ENCODE results near the gene LAMA3.
A peak's percentile ranks its signal among the peaks of the same experiment; 100 is the strongest.
"Not testable (repeated sequence)": the region's sequence is repeated elsewhere in the genome, so short reads cannot be mapped to it uniquely, and the experiment has no call there.

The LAMA3 gene

DNA sequence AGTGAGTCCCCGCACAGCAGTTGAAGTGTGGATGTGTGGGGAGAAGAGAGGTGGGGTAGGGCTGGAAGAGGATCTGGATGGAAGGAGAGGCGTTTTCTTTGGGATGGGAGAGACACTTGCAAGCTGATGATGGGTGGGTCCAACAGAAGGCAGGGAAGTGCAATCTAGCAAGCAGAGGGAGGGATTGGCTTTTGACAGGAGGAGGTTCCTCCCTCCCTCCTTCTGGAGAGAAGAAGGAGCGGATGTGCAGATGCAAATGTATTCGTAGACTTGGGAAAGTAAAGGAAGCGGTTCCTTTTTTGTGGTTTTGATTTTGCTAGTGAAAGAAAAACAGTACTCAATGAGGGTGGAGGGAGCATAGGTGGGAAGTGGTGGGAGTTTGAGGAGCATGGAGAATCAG, 48.9 kb downstream of the LAMA3 start:
- no peak for DNase-seq
- TF ChIP-seq POLR2A (IDR thresholded peaks at IDR 0.05; ENCODE audit: low read length) = no peak
- no peak for TF ChIP-seq GATA1 (IDR thresholded peaks at IDR 0.05; ENCODE audit: low read depth, low read length)

DNA sequence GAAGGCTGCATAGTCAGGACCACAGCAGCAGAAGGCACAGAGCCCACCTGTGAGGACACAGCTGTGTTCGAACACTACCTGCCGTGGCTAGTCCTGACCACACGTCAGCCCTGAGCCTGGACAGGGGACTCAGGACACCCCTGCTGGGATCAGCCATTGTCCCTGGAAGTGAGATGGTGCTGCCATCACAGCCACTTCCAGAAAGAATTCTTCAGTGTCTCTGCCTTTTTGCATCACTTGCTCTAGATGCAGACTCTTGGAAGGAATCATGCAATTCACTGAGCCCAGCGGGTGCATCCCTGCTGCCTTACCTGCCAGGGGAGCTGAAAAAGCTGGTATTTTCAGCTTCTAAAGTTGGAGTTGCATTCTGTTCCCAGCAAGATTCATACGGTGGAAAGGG, 49.3 kb downstream of the LAMA3 start:
- no peak for DNase-seq
- TF ChIP-seq POLR2A (IDR thresholded peaks at IDR 0.05; ENCODE audit: low read length) (no peak), GATA1 (IDR thresholded peaks at IDR 0.05; ENCODE audit: low read depth, low read length) (no peak)

DNA sequence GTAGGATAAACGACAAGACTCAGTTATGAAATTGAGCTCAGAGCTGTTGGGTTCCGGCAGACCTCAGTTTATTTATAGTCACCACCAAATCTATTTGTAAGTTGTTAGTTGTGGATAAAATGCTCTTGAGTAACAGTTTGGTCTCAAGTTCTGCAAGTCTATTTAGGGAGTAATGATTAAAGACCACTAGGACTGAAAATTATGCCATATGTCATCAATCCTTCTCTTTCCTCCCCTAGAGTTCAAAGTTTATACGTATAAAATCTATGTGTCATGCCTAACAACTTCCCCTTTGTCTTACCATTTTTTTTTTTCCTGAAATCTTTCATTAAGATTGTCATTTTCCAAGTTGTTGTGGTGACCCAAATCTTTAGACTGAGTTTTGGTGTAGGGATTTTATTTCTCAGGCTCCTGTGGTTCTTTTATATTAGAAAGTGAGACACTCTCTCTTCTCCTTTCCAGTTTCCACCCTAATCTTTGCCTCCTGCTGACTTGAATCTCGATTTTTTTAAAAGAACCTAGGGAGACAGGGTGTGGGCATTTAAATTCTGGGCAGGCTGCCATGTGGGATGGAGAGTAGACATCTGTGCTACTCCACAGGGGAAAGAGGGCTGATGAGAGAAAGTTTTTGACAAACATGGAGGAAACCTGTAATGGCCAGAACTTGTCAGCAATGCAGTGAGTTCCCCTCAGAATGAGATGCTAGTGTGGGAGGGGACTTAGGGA, 51.0 kb downstream of the LAMA3 start:
- DNase-seq = peak in 1 of 2 experiments; percentile 43
- TF ChIP-seq POLR2A (IDR thresholded peaks at IDR 0.05; ENCODE audit: low read length) (no peak), GATA1 (IDR thresholded peaks at IDR 0.05; ENCODE audit: low read depth, low read length) (no peak)

DNA sequence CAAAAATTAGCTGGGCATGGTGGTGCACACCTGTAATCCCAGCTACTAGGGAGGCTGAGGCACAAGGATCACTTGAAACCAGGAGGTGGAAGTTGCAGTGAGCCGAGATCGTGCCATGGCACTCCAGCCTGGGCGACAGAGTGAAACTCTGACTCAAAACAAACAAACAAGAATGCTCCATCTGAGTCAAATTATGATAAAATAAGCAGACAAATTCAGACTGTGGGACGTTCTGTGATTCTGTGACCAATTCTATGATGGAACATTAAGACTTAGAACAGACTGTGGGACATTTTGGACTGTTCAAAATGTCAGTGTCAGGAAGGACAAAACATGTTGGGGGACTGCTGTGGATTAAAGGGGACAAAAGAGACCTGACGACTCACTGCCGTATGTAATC, 52.7 kb downstream of the LAMA3 start:
- DNase-seq = not testable (repeated sequence)

DNA sequence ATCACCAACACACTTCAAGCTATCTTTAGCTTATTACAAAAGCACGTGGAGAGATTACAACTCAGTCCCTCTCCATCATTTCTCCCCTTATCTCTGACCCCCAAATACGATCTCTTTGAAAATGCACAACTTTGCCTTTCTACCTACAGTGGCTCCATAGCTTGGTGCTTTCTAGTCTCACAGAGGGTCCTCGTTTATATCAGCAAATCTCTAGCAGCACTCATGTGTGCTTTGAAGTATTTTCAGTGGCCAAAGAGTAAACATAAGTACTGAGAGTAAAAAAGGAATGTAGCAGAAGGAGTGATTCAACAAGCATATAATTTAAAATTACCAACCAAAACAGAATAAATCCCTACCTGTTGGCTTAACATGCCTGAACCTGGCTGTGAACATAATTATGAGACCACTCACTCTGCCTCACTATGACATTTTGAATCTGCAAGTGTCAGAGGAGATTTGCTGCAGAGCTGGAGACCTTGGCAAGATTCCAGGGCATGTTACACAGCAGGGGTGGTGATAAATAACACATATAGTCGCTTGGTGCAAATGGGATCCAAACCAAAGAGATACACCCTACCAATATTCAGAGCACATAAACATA, 54.6 kb downstream of the LAMA3 start:
- TF ChIP-seq POLR2A (IDR thresholded peaks at IDR 0.05; ENCODE audit: low read length) (no peak), GATA1 (IDR thresholded peaks at IDR 0.05; ENCODE audit: low read depth, low read length) (no peak)
- DNase-seq = peak in 1 of 2 experiments; percentile 45

DNA sequence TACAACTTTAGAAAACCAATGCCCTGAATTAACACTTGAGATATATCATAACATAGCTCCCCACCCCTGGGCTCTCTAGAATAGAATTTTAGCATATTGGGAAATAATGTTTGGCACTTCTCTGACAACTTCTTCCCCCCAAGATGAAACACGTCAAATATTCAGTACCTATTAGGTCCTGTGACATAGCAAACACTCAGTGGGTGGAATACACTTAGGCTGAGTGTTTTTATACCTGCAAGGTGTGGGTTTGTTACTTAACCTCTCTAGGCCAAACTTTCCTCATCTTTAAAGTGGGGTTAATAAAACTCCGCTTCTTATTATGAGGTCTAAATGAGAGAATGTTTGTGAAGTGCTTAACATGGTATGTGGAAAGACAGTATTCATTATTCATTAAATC, 56.1 kb downstream of the LAMA3 start:
- DNase-seq = no peak

DNA sequence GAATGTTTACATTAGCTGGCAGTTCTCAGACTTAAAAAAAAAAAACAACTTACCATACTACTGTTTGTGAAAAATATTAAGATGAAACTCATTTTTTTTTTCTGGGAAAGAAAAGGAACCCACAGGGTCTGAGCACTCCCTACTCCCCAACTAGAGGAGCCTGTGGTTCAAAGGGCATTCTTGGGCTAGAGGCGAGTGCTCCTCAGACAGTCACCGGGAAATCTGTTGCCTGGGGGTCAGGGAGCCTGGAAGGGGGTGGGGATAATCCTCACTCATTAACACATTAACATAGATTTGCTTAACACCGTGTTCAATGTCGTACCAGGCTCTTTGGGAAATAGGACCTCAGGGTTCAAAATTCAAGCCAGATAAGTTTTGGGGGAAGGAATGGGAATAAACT, 57.6 kb downstream of the LAMA3 start:
- TF ChIP-seq POLR2A (IDR thresholded peaks at IDR 0.05; ENCODE audit: low read length) (no peak), GATA1 (IDR thresholded peaks at IDR 0.05; ENCODE audit: low read depth, low read length) (no peak)
- DNase-seq = no peak

More for the DNA sequence above, 56.1 kb downstream of the LAMA3 start:
- TF ChIP-seq GATA1 (IDR thresholded peaks at IDR 0.05; ENCODE audit: low read depth, low read length) = no peak
- no peak for TF ChIP-seq POLR2A (IDR thresholded peaks at IDR 0.05; ENCODE audit: low read length)

DNA sequence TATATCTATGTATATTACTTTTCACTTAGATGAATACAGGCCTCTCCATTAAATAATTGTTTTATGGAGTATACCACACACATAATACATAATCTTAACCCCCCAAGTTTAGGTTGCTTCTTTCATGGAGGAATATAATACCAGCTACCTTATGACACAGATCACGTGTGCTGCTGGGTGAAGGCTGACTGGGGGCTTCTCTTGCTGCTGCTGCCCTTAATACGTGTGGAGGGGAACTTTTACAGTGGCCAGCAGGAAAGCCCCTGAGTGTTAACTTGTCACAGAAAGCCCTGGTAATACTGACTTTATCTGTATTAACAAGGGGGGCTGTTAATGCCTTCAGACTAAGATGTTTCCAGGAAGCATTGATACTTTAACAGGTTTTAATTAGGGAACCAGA, 63.1 kb downstream of the LAMA3 start:
- no peak for DNase-seq
- TF ChIP-seq GATA1 (IDR thresholded peaks at IDR 0.05; ENCODE audit: low read depth, low read length) (no peak), POLR2A (IDR thresholded peaks at IDR 0.05; ENCODE audit: low read length) (no peak)

DNA sequence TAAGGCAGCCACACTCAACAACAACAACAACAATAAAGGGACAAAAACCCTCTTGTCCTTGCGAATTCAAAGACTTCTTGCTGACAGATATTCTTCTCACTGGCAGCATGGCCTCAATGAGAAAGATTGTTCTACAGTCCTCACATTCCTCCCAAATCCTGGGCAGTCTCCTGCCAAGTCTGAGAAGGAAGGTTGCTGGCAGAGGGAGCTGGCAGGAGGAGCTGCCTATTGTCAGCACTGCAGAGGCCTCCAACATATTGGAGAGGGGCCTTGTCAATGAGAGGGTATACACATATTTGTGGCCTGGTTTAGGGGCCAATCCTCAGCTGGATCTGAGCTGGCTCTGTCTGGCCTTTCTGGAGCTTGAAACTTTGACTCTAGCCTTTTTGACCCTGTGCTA, 63.5 kb downstream of the LAMA3 start:
- DNase-seq = no peak
- TF ChIP-seq POLR2A (IDR thresholded peaks at IDR 0.05; ENCODE audit: low read length) (no peak), GATA1 (IDR thresholded peaks at IDR 0.05; ENCODE audit: low read depth, low read length) (no peak)

DNA sequence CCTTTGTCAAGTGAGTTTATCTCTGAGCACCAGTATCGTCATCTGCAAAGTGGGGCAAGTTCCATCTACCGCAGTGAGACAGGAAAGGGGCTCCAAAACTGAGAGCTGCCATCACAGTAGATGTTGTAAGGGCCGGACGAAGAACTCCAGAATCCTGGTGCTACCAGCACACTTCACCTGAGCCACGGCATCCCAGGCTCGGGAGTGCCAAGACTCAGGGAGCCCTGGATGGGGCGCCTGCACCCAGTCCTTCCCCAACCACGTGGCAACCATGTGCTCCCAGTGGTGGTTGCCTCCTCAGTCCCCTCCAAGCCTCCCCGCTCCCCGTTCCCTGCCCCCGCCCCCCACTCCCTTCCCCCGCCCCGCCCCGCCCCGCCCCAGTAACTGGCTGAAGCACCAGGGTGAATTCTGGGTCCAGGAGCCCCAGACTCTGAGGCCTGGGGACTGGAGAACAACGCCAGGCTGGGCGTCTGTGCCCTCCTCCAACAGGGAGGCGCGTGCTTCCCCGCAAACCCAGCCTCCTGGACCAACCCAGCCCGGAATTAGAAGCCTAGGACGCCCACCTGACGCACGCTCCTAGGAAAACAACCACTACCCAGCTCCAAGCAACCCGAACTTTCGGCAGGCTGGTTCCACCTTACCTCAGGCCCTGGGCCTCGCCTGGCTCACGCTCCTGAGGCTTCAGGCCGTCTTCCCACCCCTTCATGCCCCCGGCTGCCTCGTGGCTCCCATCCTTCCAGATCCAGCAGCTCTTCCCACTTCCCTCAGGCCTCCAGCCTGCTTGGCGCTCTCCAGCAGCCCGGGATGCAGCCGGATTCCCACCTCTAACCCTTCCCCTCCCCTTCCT, 67.6 kb downstream of the LAMA3 start:
- DNase-seq = no peak
- TF ChIP-seq GATA1 (IDR thresholded peaks at IDR 0.05; ENCODE audit: low read depth, low read length) (no peak), POLR2A (IDR thresholded peaks at IDR 0.05; ENCODE audit: low read length) (no peak)

DNA sequence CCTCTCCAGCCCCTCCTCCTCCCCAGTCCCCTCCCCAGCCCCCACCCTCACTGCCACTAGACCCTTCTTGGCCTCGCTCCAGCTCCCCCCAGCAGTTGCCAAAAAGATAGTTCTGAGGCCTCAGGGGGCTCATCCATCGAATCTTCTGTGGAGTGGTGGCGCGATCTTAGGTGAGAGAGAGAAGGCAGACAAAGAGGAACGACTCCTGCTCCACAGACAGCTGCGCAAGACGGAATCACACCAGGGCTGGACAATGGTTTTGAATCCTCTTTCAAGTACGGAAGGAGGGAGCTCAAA, 68.1 kb downstream of the LAMA3 start:
- no peak for DNase-seq
- no peak for TF ChIP-seq POLR2A (IDR thresholded peaks at IDR 0.05; ENCODE audit: low read length)
- TF ChIP-seq GATA1 (IDR thresholded peaks at IDR 0.05; ENCODE audit: low read depth, low read length) = no peak

DNA sequence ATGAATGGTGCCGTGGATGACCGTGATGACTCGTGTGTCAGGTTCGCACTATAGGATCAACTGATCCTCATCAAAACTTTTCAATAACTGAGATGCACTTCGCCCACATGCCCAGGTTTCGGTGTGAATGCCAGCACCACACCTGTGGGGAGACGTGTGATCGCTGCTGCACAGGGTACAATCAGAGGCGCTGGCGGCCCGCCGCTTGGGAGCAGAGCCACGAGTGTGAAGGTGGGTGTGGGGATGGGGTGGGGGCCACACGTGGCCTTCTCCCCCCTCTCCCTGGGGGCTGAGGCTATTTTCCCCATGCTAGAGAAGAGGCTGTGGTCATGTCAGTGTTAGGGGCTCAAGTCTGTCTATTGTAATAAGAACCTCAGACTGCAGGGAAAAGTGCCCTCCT, 69.0 kb downstream of the LAMA3 start:
- TF ChIP-seq GATA1 (IDR thresholded peaks at IDR 0.05; ENCODE audit: low read depth, low read length) (no peak), POLR2A (IDR thresholded peaks at IDR 0.05; ENCODE audit: low read length) (no peak)
- no peak for DNase-seq

DNA sequence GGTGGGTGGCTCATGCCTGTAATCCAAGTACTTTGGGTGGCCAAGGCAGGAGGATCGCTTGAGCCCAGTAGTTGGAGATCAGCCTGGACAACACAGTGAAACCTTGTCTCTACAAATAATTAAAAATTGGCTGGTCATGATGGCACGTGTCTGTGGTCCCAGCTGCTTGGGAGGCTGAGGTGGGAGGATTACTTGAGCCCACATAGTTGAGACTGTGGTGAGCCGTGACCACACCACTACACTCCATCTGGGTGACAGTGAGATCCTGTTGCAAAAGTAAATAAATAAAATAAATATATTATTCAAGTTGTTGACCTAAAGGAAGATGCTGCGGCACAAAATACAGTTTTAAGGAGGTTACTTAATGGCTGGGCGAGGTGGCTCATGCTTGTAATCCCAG, 72.7 kb downstream of the LAMA3 start:
- TF ChIP-seq POLR2A (IDR thresholded peaks at IDR 0.05; ENCODE audit: low read length) (no peak), GATA1 (IDR thresholded peaks at IDR 0.05; ENCODE audit: low read depth, low read length) (no peak)

DNA sequence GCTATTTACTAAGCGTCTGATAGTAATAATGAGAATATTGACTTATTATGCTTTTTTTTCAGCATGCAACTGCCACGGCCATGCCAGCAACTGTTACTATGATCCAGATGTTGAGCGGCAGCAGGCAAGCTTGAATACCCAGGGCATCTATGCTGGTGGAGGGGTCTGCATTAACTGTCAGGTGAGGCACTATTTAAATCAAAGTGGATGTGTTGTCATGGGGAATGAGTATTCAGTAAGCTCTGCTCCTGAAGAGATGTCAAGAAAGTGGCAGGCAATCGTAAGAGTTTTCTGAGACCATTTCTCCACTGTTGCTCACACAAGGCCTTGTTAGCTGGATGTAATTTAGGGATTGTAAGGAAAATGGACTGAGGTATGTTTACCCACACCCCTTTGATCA, 74.1 kb downstream of the LAMA3 start:
- no peak for TF ChIP-seq POLR2A (IDR thresholded peaks at IDR 0.05; ENCODE audit: low read length)
- TF ChIP-seq GATA1 (IDR thresholded peaks at IDR 0.05; ENCODE audit: low read depth, low read length) = no peak
- no peak for DNase-seq

More for the DNA sequence above, 72.7 kb downstream of the LAMA3 start:
- DNase-seq = no peak

DNA sequence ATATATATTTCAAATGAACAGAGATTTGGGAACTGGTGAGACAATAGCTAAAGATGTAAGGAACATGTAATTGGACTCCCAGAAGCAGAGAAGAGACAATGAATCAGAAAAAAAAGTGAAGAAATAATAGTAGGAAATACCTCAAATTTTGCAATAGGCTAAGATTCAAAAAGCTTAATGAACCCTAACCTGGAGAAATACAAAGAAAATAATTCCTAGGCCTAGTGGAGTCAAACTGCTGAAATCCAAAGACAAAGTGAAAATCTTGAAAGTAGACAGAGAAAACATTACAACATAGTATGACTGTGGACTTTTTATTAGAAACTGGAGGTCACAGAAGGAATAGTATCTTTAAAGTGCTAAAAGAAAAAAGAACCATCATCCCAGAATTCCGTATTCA, 76.7 kb downstream of the LAMA3 start:
- DNase-seq = no peak
- TF ChIP-seq POLR2A (IDR thresholded peaks at IDR 0.05; ENCODE audit: low read length) (no peak), GATA1 (IDR thresholded peaks at IDR 0.05; ENCODE audit: low read depth, low read length) (no peak)

All from erythroblast (primary cell).